ENCODE data around the gene CRYBB1. TPM values are rescaled to one million over a fixed set of nuclear protein-coding genes. Genes with fewer than 3 reads are reported as not detected.
A peak's percentile ranks its signal among the peaks of the same experiment; 100 is the strongest.

The CRYBB1 gene
- total and polyA plus RNA-seq, 2 experiments from 2014 or later: 1.6 to 3.7 TPM

- Mint-ChIP-seq H3K27me3 (ENCODE audit: insufficient read depth, low read depth, poor library complexity) (peaks cover 5% of the 10 kb centered on the region), H3K9me3 (no peaks in the 10 kb centered on the region), H3K27ac (peak within 1 kb of the TSS; percentile 40; the same call in 1 of the 2 replicates), H3K36me3 (ENCODE audit: low read depth) (peaks cover 7% of the 10 kb centered on the region), H3K4me3 (peak within 1 kb of the TSS; percentile 90), H3K4me1 (peaks cover 29% of the 10 kb centered on the region)
- Histone ChIP-seq H3K4me1 (ENCODE audit: insufficient read depth) (peaks cover 22% of the 10 kb centered on the region), H3K4me3 (peak within 1 kb of the TSS; percentile 99), H4K20me1 (replicated peaks; ENCODE audit: insufficient read depth) (0 out of 2 replicates have a peak, but pooled peaks cover 1% of the 10 kb centered on the region), H3K27me3 (ENCODE audit: insufficient read depth) (peaks cover 12% of the 10 kb centered on the region), H3K9me2 (ENCODE audit: insufficient read depth) (no peaks in the 10 kb centered on the region), H3K4me2 (peak within 1 kb of the TSS; percentile 99), H3F3A (replicated peaks; ENCODE audit: low read depth) (peaks cover 5% of the 10 kb centered on the region; the same call in 1 of the 2 replicates), H3K36me3 (ENCODE audit: insufficient read depth) (no peaks in the 10 kb centered on the region), H2AFZ (peak within 1 kb of the TSS; percentile 90), H3K79me2 (replicated peaks; ENCODE audit: insufficient read depth) (peaks cover 36% of the 10 kb centered on the region), H3K27ac (ENCODE audit: low read depth) (peak within 1 kb of the TSS; percentile 33)
- TF ChIP-seq POLR2AphosphoS5 (IDR thresholded peaks at IDR 0.05; ENCODE audit: low read depth) (peak; percentile 38; the same call in 1 of the 2 replicates), STAT1 (IDR thresholded peaks at IDR 0.05; ENCODE audit: unreplicated experiment) (no peak)
- ATAC-seq (peak; percentile 66), DNase-seq (ENCODE audit: low spot score) (peak; percentile 90)
Measured at GRCh38 chr22:26656891-26657851, 39.3 kb upstream of the CRYBB1 start, which contains the start of gene MIAT. MIAT (plus strand) TSS chr22:26657588.

GRCh38 chr22:26651815-26652214 is 34.0 kb upstream of the CRYBB1 start:
- Histone ChIP-seq H3K36me3 (ENCODE audit: insufficient read depth) (no peaks in the 10 kb centered on the region), H3K9me2 (ENCODE audit: insufficient read depth) (no peaks in the 10 kb centered on the region), H3K4me1 (ENCODE audit: insufficient read depth) (peaks cover 35% of the 10 kb centered on the region), H3K79me2 (replicated peaks; ENCODE audit: insufficient read depth) (no peaks in the 10 kb centered on the region), H3K4me3 (no peak overlapping the region), H4K20me1 (replicated peaks; ENCODE audit: insufficient read depth) (no peaks in the 10 kb centered on the region), H3K4me2 (no peak overlapping the region), H2AFZ (peak overlapping the region; percentile 38; the same call in 1 of the 2 replicates), H3K27ac (ENCODE audit: low read depth) (no peak overlapping the region), H3F3A (replicated peaks; ENCODE audit: low read depth) (peaks cover 5% of the 10 kb centered on the region; the same call in 1 of the 2 replicates), H3K27me3 (ENCODE audit: insufficient read depth) (peaks cover 4% of the 10 kb centered on the region)
- Mint-ChIP-seq H3K27ac (no peak overlapping the region), H3K4me3 (no peak overlapping the region), H3K4me1 (peaks cover 35% of the 10 kb centered on the region), H3K27me3 (ENCODE audit: insufficient read depth, low read depth, poor library complexity) (peaks cover 12% of the 10 kb centered on the region), H3K36me3 (ENCODE audit: low read depth) (no peaks in the 10 kb centered on the region), H3K9me3 (no peaks in the 10 kb centered on the region; the same call in 2 of the 3 replicates)
- ATAC-seq (no peak), DNase-seq (ENCODE audit: low spot score) (no peak)
- no peak for TF ChIP-seq STAT1 (IDR thresholded peaks at IDR 0.05; ENCODE audit: unreplicated experiment)
- no peak for TF ChIP-seq ZNF114 (CRISPR knock-in tag; IDR thresholded peaks at IDR 0.05)
- TF ChIP-seq ETS1 (IDR thresholded peaks at IDR 0.05): no peak
- TF ChIP-seq NANOG (IDR thresholded peaks at IDR 0.05; ENCODE audit: borderline replicate concordance): no peak
- TF ChIP-seq POLR2AphosphoS5 (IDR thresholded peaks at IDR 0.05; ENCODE audit: low read depth): no peak
- no peak for TF ChIP-seq REST (IDR thresholded peaks at IDR 0.05; ENCODE audit: unreplicated experiment)
- TF ChIP-seq EZH2 (IDR thresholded peaks at IDR 0.05; ENCODE audit: low read depth, unreplicated experiment): no peak
- no peak for TF ChIP-seq EZH2phosphoT487 (IDR thresholded peaks at IDR 0.05; ENCODE audit: unreplicated experiment)
